Endothelial cell (in vitro differentiated cells): ENCODE results near the gene PRKRA. TPM values are rescaled to one million over a fixed set of nuclear protein-coding genes. Genes with fewer than 3 reads are reported as not detected.
"Not testable (repeated sequence)": the region's sequence is repeated elsewhere in the genome, so short reads cannot be mapped to it uniquely, and the experiment has no call there.

Experiments
- DNase-seq: peaks from one replicate; pipeline ENCODE4 v3.0.0; 2021; ENCODE audit warnings: low spot score
- H3K27ac Mint-ChIP-seq: one replicate; pipeline ENCODE4 v1.8.0; 2021; ENCODE audit warnings: mixed read lengths, inconsistent platforms; ENCODE audit not compliant: unreplicated experiment
- H3K27me3 Mint-ChIP-seq: one replicate; pipeline ENCODE4 v1.8.0; 2021; ENCODE audit warnings: mild to moderate bottlenecking, moderate library complexity, mixed read lengths, inconsistent platforms; ENCODE audit not compliant: unreplicated experiment
- H3K36me3 Mint-ChIP-seq: one replicate; pipeline ENCODE4 v1.8.0; 2021; ENCODE audit warnings: mild to moderate bottlenecking, low read depth, mixed read lengths, inconsistent platforms; ENCODE audit not compliant: unreplicated experiment
- H3K4me1 Mint-ChIP-seq: one replicate; pipeline ENCODE4 v1.8.0; 2021; ENCODE audit warnings: mild to moderate bottlenecking, mixed read lengths, inconsistent platforms; ENCODE audit not compliant: unreplicated experiment
- H3K4me3 Mint-ChIP-seq: one replicate; pipeline ENCODE4 v1.8.0; 2021; ENCODE audit warnings: mild to moderate bottlenecking, mixed read lengths, inconsistent platforms; ENCODE audit not compliant: unreplicated experiment
- H3K9me3 Mint-ChIP-seq: one replicate; pipeline ENCODE4 v1.8.0; 2021; ENCODE audit warnings: mixed read lengths, inconsistent platforms; ENCODE audit not compliant: unreplicated experiment
- CTCF ChIP-seq: fragments of 200-600 bp; sonication (generic); IDR thresholded peaks from one replicate; pipeline ENCODE4 v1.5.0; 2021; ENCODE audit warnings: antibody characterized with exemption; ENCODE audit not compliant: unreplicated experiment
- total RNA-seq: library from RNA; stranded (reverse); fragmentation: NEBNext Ultra II Directional; extraction: Animal tissue kit (Norgen Biotek cat#: 25700); gene quantifications from one replicate; pipeline ENCODE4 v1.2.1, GENCODE V29; 2021; ENCODE audit not compliant: unreplicated experiment

PRKRA gene
- total RNA-seq, 1 donor from 2014 or later: 33.1 TPM

GRCh38 chr2:178415979-178416378 is 35.0 kb downstream of the PRKRA start:
- TF ChIP-seq CTCF: no peak
- H3K27ac Mint-ChIP-seq: no peak overlapping the region
- peaks cover 6% of the 10 kb centered on the region for H3K27me3 Mint-ChIP-seq
- no peak for DNase-seq
- no peak overlapping the region for H3K4me3 Mint-ChIP-seq
- no peaks in the 10 kb centered on the region for H3K36me3 Mint-ChIP-seq
- H3K9me3 Mint-ChIP-seq: no peaks in the 10 kb centered on the region
- peaks cover 39% of the 10 kb centered on the region for H3K4me1 Mint-ChIP-seq

- Mint-ChIP-seq H3K9me3 (no peaks in the 10 kb centered on the region), H3K4me1 (peaks cover 28% of the 10 kb centered on the region), H3K27me3 (peaks cover 6% of the 10 kb centered on the region), H3K36me3 (no peaks in the 10 kb centered on the region), H3K27ac (peak overlapping the region; percentile 93), H3K4me3 (peak overlapping the region; percentile 95)
- peak; percentile 80 for TF ChIP-seq CTCF
- peak; percentile 91 for DNase-seq
These were observed 36.4 kb downstream of the PRKRA start for GRCh38 chr2:178414266-178415247.

- Mint-ChIP-seq H3K36me3 (no peaks in the 10 kb centered on the region), H3K4me3 (peak overlapping the region; percentile 95)
- TF ChIP-seq CTCF: no peak
These were observed 37.3 kb downstream of the PRKRA start for GRCh38 chr2:178413472-178414265.

GRCh38 chr2:178412453-178412852 is 38.5 kb downstream of the PRKRA start:
- not testable (repeated sequence) for H3K9me3 Mint-ChIP-seq, H3K27me3 Mint-ChIP-seq, DNase-seq, H3K27ac Mint-ChIP-seq, H3K36me3 Mint-ChIP-seq, H3K4me3 Mint-ChIP-seq
- peaks cover 25% of the 10 kb centered on the region for H3K4me1 Mint-ChIP-seq

More at GRCh38 chr2:178413472-178414265, 37.3 kb downstream of the PRKRA start:
- Mint-ChIP-seq H3K9me3 (no peaks in the 10 kb centered on the region), H3K27me3 (peaks cover 6% of the 10 kb centered on the region), H3K27ac (peak overlapping the region; percentile 93), H3K4me1 (peaks cover 25% of the 10 kb centered on the region)
- peak; percentile 76 for DNase-seq

- Mint-ChIP-seq H3K36me3 (no peaks in the 10 kb centered on the region), H3K27ac (no peak overlapping the region), H3K4me3 (no peak overlapping the region), H3K27me3 (peaks cover 6% of the 10 kb centered on the region), H3K9me3 (no peaks in the 10 kb centered on the region), H3K4me1 (peaks cover 25% of the 10 kb centered on the region)
- DNase-seq: no peak
- TF ChIP-seq CTCF: no peak
These were observed 38.9 kb downstream of the PRKRA start for GRCh38 chr2:178412047-178412446.
